DMS 273 (cell line): ENCODE results near the gene GMPPA.

Source experiments
- DNase-seq: peaks from one replicate; lab custom pipeline; 2025; ENCODE audit not compliant: unreplicated experiment; lab: John Stamatoyannopoulos, UW

Gene GMPPA

GRCh38 chr2:219517954-219518778 lies 19.5 kb downstream of the GMPPA start:
- peak; percentile 65 for DNase-seq

GRCh38 chr2:219519526-219519916 lies 20.8 kb downstream of the GMPPA start:
- no peak for DNase-seq

DNA sequence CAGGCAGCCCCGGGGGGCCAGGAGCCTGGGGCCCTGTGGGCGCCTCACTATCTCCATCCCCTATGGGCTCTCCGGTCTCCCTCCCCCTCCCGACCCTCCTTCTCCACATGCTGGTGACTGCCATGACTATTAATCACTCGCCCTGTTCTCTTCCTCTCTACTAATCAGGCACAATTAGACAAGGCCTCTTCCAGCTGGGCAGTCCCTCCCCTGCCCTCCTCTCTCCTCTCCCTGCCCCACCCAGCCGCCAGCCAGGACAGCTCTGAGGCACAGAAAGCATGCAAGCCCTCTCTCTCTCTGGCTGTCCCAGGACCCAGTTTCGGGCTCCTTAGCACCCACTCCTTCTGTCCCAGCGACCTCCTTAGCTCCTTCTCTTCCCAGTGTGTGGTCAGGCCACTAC lies 21.4 kb downstream of the GMPPA start:
- DNase-seq: no peak

- peak; percentile 75 for DNase-seq
Observed at GRCh38 chr2:219521066-219521880, 22.6 kb downstream of the GMPPA start.

DNA sequence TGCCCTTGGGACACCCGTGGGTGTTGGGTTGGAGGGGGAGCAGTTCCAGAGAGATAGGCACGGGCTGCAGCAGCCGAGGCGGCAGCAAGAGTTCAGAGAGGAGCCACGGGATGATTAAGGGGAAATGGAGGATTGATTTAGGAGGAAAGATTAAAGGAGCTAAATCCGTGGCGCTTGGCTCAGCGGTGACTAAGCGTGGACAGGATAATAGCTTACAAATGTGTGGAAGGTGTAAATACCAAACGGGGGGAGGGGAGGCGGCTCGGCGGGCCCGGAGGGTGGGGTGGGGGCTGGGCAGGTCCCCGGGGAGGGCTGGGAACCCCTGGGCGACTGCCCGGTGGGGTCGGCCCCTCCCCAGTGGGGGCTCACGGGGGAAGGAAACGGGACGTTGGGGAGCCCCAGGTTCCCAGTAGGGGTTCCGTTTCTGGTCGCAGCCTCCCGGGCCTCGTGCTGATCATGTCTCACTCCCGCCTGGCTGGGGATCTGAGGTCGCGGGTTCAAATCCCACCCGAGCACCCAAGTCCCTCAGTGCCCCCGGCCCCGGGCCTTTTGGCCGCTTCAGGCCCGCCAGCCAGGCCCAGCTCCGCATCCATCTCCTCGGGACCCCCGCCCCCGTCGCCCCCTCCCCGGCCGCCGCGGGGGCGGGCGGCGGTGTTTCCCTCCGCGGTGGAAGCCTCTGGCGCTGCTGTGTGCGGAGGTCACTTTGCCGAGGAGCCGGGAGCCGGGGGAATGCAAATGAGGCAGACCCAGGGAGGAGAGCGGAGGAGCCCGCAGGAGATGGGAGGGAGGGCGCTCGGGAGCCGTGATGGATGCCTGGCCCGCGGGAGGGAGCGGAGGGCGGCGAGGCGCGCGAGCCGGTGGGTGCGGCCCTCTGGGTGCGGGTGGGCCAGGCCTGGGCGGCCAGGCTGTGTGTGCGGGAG lies 23.7 kb downstream of the GMPPA start:
- no peak for DNase-seq

DNA sequence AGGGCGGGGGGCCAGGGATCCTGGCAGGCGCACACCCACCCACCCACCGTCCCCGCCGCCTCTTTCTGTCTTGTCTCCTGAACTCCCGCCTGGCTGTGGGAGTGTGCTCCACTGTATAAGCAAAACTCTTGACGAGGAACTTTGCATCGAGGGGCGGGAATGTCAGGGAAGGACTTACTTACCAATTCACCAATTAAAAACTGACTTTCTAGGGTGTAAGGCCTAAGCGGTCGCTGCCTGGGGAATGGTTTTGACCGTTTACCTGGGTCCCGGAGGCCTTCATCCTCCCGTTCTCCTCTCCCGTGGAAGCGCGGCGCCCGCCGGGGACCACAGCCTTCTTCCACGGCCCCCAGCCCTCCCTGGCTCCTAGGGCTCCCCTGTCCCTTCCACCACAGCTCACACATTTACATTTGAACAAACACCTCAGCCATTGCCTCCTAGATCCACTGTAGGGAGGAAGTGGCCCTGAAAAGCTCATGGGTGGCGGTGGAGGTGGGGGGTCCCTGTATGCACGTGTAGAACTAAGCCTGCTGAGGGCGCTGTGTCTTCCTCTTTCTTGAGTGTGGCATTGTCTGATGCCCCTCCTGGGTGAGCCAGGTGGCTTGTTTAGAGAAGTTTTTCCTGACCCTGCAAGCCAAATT lies 24.5 kb downstream of the GMPPA start:
- no peak for DNase-seq

GRCh38 chr2:219524817-219525216 lies 26.1 kb downstream of the GMPPA start:
- no peak for DNase-seq

- DNase-seq: peak; percentile 46
Observed at GRCh38 chr2:219525533-219526232, 27.0 kb downstream of the GMPPA start.

- no peak for DNase-seq
Observed at GRCh38 chr2:219526320-219527075, 27.8 kb downstream of the GMPPA start.

GRCh38 chr2:219527076-219527394 lies 28.3 kb downstream of the GMPPA start:
- no peak for DNase-seq

DNA sequence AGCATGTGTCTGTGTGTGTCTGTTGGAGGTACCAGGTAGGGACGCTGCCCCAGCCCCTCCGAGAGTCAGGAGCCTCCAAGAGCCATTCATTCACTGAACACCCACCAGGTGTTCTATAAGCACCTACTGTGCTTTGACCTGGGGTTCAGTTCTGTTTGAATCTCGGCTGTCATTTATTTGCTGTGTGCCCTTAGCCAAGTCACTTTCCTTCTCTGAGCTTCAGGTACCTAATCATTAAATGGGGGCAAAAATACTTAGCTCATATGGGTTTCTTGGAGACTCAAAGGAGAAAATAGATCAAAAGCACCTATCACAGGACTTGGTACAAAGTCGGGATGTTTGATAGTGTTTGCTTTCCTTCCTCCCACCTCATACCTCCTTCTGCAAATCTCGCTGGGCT lies 28.8 kb downstream of the GMPPA start:
- DNase-seq: no peak

DNA sequence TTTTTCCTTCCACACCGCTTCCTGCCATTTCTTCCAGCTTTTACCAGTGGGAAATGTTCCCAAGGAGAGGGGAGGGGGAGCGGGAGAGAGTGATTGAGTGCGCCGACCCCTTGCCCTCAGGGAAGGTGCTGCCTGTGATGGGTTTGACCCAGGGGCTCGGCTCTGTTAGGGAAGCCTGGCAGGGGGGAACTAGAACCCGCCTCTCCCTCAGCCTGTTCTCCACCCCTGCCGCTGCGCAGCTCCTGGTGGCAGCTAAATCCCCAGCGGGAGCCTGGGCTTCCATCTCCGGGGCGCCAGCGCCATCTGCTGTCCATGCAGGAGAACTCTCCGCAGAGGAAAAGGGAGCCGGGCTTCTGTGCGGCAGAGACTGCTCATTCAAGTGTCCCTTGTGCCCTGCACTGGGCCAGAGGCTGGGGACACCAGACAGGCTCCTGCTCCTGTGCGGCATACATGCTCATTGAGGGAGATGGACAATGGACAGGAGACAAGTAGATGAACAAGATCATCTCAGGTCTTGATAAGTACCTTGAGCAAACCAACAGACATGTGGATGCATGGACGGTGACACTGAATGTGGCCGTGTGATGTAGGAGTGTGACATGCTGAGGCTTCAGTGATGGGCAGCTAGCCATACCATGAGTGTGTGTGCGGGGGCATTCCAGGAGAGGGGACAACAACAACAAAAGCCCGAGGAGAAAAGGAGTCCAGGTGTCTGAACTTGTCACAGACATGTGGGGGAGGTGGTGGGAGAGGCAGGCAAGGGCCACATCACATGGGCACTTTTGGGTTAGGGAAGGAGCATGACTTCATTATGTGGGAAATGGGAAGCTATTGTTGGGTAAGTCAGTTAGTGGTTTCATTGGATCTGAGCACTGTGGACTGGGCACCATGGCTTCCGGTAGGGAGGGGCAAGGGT lies 31.6 kb downstream of the GMPPA start:
- DNase-seq: peak; percentile 94

GRCh38 chr2:219531639-219532377 lies 33.1 kb downstream of the GMPPA start:
- no peak for DNase-seq

DNA sequence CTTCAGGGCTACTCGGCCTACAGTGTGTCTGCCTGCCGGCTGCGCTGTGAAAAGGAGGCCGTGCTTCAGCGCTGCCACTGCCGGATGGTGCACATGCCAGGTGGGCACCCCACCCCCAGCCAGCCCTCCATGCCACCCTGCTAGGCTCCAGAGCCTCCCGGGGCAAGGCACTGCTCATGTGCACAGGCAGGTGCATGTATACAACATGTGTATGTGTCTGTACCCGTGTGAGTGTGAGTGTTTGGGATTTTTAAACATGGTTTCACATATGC lies 33.6 kb downstream of the GMPPA start:
- no peak for DNase-seq

DNA sequence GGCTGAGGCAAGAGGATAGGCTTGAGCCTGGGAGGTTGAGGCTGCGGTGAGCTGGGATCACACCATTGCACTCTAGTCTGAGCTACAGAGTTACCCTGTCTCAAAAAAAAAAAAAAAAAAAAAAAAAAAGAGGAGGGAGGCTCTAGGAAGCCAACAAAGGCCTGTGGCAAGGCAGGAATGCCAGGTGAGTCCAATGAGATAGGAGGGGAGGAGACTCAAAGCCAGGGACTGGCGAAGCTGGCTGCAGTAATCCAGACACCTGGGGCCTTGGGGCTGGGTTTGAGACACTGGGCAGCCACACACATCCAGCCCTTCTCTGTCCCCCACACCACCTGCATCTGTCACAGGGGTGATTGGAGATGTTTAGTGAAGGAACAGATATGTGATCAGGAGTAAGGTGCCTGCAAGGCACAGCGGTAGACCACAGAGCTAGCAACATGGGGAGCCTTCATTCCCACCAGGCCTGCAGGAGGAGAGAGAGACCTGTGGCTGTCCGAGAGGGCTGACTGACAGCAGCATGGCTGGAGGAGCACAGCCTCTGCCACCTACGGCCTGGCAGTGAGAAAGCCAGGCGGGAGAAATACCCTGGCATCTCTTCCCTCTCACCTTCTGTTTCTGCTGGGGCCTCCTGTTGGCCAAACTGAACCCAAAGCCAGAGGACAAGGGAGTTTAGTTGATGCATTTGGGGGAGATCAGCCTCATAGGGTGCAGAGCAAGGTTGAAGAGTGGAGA lies 35.4 kb downstream of the GMPPA start:
- DNase-seq: no peak

- no peak for DNase-seq
Observed at GRCh38 chr2:219536425-219536824, 37.7 kb downstream of the GMPPA start.

DNA sequence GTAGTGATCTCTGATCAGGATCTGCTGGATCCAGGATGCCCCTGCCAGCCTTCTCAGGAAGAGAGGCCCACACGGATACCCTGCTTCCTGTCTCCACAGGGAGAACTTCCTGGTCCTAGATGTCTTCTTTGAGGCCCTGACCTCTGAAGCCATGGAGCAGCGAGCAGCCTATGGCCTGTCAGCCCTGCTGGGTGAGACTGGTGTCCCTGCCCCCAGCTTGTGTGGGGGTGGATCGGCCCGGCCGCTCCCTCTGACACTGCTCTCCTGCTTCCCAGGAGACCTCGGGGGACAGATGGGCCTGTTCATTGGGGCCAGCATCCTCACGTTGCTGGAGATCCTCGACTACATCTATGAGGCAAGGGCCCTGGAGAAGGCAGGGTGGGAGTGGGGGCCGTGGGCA lies 38.3 kb downstream of the GMPPA start:
- DNase-seq: no peak
